Measurements from ENCODE around the gene MAGI2. TPM values are rescaled to one million over a fixed set of nuclear protein-coding genes. Genes with fewer than 3 reads are reported as not detected.

Gene MAGI2
- total and polyA plus RNA-seq, 2 donors (not counting 3 experiments of a cell fraction or from before 2014, with no cell fraction given), result 0.28 to 6.0 TPM

DNA sequence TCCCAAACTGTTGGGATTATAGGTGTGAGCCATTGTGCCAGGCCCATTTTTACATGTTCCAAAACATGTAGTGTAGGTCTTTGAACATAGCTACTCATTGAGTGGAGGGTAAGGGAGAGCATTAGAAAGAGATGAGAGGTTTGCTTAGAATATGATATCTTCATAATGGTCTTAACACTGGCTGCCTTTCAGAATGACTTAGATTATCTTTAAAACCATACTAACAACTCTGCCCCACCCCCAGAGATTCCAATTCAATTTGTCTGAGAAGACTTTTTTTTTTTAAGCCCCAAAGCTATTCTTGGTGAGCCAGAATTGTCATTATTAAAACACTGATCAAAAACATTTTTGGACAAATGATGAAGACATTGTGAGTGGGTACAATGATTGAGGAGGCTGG lies 1486.0 kb downstream of the MAGI2 start:
- no peak overlapping the region for H3K4me3 ChIP-seq (replicated peaks in 1 of 3; ENCODE audit: insufficient read depth in 1 of 3, low read depth in 1 of 3, low read length in 3 of 3)
- DNase-seq (ENCODE audit: low read depth, low spot score), result no peak
- no peak for TF ChIP-seq POLR2AphosphoS5 (IDR thresholded peaks at IDR 0.05; ENCODE audit: insufficient read depth, low read depth, low read length)
- ChIA-PET POLR2A (no interaction called here), CTCF (no interaction called here)
- no peaks in the 10 kb centered on the region for H3K36me3 ChIP-seq (ENCODE audit: control insufficient read depth in 2 of 2, extremely low read depth in 1 of 2, insufficient read depth in 2 of 2, low read length in 2 of 2)
- H3K9me1 ChIP-seq (replicated peaks; ENCODE audit: control insufficient read depth, extremely low read depth, insufficient read depth, low read length), result no peaks in the 10 kb centered on the region
- H2AFZ ChIP-seq (ENCODE audit: low read depth, low read length), result no peak overlapping the region
- dilution Hi-C loops (cut with MboI; ENCODE audit: extremely low pct_ligation_motif_present, low sequenced_read_pairs) (no loop called here), intact Hi-C loops (cut with micrococcal nuclease) (no loop called here)
- no peak overlapping the region for H3K4me2 ChIP-seq (ENCODE audit: insufficient read depth, low read length)
- H3K9ac ChIP-seq (replicated peaks; ENCODE audit: extremely low read depth, insufficient read depth, low read length), result no peak overlapping the region
- no peaks in the 10 kb centered on the region for H3K9me3 ChIP-seq (replicated peaks; ENCODE audit: control insufficient read depth, insufficient read depth, low read length)
- H3K79me2 ChIP-seq (ENCODE audit: control insufficient read depth, insufficient read depth, low read length), result no peaks in the 10 kb centered on the region
- H3K27ac ChIP-seq (ENCODE audit: insufficient read depth, low read depth, low read length), result no peak overlapping the region
- H3K4me1 ChIP-seq (ENCODE audit: control insufficient read depth, extremely low read depth, insufficient read depth, low read length), result no peaks in the 10 kb centered on the region
- no peaks in the 10 kb centered on the region for H4K20me1 ChIP-seq (replicated peaks; ENCODE audit: control insufficient read depth, extremely low read depth, insufficient read depth, low read length)
- no TSS peak for BruUV-seq (replicated peaks)
- no peak for FAIRE-seq
- no peaks in the 10 kb centered on the region for H3K27me3 ChIP-seq (ENCODE audit: control insufficient read depth in 2 of 2, insufficient read depth in 2 of 2, low read length in 2 of 2)

Small RNA genes within 50 kb of the gene (small RNA-seq; reads per million reads assigned to genes)
- gene RNU6-337P (ENCODE audit: insufficient read depth, insufficient read length, low read depth, low replicate concordance) (not detected), gene RNU6-530P (ENCODE audit: insufficient read depth, insufficient read length, low read depth, low replicate concordance) (not detected)
